ENCODE data around the gene ENPP6.
A peak's percentile ranks its signal among the peaks of the same experiment; 100 is the strongest.

DNA sequence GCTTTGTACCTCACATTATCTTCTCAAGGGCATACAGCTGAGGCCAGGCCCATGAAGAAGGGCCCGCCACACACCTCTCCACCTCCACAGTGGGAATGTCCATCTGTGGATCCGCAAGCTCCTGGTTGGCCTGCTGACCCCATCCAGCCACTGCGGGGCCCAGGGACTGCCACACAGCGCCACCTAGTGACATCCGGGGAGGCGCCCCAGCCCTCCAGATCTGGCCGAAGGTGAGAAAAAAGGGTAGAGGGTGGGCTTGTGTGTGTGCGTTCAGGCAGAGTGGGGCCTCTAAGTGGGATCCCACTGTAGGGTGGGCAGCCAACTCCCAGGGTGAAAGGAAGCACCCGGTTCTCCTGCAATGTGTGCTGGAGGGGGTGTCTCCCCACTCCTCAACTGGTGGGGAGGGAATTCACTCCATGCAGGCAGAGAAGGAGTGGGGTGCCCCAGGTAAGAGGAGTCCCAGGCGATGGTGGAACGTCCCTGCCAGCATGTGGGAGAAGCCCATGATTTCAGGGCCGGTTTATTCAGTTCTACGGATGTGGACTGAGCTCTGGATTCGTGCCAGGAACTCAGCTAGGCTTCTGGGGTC lies 117.3 kb downstream of the ENPP6 start:
- TF ChIP-seq, protein P1, sequence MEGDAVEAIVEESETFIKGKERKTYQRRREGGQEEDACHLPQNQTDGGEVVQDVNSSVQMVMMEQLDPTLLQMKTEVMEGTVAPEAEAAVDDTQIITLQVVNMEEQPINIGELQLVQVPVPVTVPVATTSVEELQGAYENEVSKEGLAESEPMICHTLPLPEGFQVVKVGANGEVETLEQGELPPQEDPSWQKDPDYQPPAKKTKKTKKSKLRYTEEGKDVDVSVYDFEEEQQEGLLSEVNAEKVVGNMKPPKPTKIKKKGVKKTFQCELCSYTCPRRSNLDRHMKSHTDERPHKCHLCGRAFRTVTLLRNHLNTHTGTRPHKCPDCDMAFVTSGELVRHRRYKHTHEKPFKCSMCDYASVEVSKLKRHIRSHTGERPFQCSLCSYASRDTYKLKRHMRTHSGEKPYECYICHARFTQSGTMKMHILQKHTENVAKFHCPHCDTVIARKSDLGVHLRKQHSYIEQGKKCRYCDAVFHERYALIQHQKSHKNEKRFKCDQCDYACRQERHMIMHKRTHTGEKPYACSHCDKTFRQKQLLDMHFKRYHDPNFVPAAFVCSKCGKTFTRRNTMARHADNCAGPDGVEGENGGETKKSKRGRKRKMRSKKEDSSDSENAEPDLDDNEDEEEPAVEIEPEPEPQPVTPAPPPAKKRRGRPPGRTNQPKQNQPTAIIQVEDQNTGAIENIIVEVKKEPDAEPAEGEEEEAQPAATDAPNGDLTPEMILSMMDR (IDR thresholded peaks at IDR 0.05; ENCODE audit: low read depth, low read length, missing input control): peak; percentile 53
- TF ChIP-seq EGR1 (IDR thresholded peaks at IDR 0.05; ENCODE audit: low read depth in 2 of 2) (no peak), RAD21 (IDR thresholded peaks at IDR 0.05) (peak; percentile 77 to 98), SP1 (IDR thresholded peaks at IDR 0.05) (no peak), TAF1 (conservative IDR thresholded peaks at IDR 0.05) (no peak), RXRA (IDR thresholded peaks at IDR 0.05) (peak in 1 of 2 donors; percentile 43)
- TF ChIP-seq, protein P2, sequence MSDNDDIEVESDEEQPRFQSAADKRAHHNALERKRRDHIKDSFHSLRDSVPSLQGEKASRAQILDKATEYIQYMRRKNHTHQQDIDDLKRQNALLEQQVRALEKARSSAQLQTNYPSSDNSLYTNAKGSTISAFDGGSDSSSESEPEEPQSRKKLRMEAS (IDR thresholded peaks at IDR 0.05): no peak
